ENCODE results near the gene BIRC7. TPM values are rescaled to one million over a fixed set of nuclear protein-coding genes. Genes with fewer than 3 reads are reported as not detected.

Gene BIRC7, protein sequence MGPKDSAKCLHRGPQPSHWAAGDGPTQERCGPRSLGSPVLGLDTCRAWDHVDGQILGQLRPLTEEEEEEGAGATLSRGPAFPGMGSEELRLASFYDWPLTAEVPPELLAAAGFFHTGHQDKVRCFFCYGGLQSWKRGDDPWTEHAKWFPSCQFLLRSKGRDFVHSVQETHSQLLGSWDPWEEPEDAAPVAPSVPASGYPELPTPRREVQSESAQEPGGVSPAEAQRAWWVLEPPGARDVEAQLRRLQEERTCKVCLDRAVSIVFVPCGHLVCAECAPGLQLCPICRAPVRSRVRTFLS
- total RNA-seq (4.0 TPM), polyA plus RNA-seq (ENCODE audit: insufficient read depth, low read depth, low replicate concordance) (0.30 TPM)
- long read RNA-seq, donor 1: 0 reads
- long read RNA-seq, donor 2: 0 reads
- long read RNA-seq, donor 3, partial matches to known transcripts: 0 of 2 reads
- long read RNA-seq, donor 3, other reads (novel, unspliced or antisense): 0 of 2 reads
- long read RNA-seq, donor 4, partial matches to known transcripts: 0 of 1 reads
- long read RNA-seq, donor 4, other reads (novel, unspliced or antisense): 0 of 1 reads
- long read RNA-seq, donor 5: 0 reads
- long read RNA-seq, donor 6: 0 reads
- long read RNA-seq, donor 7, partial matches to known transcripts: 0 of 5 reads
- long read RNA-seq, donor 7, other reads (novel, unspliced or antisense): 2 of 5 reads
- long read RNA-seq, donor 8: 0 reads
- long read RNA-seq, donor 9: 0 reads
- long read RNA-seq, donor 10, partial matches to known transcripts: 0 of 1 reads
- long read RNA-seq, donor 10, other reads (novel, unspliced or antisense): 0 of 1 reads

DNA sequence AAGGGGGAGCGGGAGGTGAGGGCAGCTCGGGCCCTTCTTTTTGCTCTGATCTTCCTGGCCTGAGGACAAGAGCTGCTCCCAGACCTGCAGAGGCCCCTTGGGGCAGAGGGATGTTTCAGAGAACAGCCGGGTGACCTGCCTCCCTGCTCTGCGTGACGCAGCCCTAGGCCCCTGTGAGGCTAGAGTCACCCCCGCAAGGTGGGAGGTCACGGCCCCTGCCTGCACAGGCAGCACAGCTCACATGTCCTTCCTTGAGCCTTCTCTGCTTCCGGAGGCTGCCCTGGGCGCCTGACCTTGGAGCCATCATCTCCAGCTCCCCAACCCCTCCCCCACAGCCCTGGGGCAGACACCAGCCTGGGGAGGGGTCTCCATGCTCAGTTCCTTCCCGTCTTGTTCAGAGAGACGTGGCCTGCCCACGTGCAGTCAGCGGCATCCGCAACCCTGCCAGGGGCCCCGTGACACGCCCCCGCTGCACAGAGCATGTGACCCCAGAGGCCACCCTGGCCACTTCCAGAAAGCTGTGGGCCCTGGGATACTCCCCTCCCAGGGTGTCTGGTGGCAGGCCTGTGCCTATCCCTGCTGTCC lies at the start of gene BIRC7:
BIRC7 (plus strand) TSS at position 507 of the 585 bp plus-strand sequence. CDS start 192 bp downstream, outside the sequence.
- no peak within 1 kb of the TSS for H3K9ac ChIP-seq (ENCODE audit: low read length in 3 of 3)
- no peaks in the 10 kb centered on the region for H3K27me3 ChIP-seq (ENCODE audit: control insufficient read depth, insufficient read depth, low read length)
- no peak within 1 kb of the TSS for H3K4me3 ChIP-seq (ENCODE audit: low read length in 3 of 3)
- H3K36me3 ChIP-seq (ENCODE audit: control insufficient read depth in 2 of 3, insufficient read depth in 3 of 3, low read length in 3 of 3): no peaks in the 10 kb centered on the region
- H3K27ac ChIP-seq (ENCODE audit: low read depth in 2 of 2, low read length in 2 of 2): no peak within 1 kb of the TSS
- no peaks in the 10 kb centered on the region for H3K9me3 ChIP-seq (ENCODE audit: control insufficient read depth in 2 of 3, insufficient read depth in 1 of 3, low read length in 3 of 3)
- DNase-seq: peak in 2 of 5 donors; percentile 69 to 79
- TF ChIP-seq, protein P1, sequence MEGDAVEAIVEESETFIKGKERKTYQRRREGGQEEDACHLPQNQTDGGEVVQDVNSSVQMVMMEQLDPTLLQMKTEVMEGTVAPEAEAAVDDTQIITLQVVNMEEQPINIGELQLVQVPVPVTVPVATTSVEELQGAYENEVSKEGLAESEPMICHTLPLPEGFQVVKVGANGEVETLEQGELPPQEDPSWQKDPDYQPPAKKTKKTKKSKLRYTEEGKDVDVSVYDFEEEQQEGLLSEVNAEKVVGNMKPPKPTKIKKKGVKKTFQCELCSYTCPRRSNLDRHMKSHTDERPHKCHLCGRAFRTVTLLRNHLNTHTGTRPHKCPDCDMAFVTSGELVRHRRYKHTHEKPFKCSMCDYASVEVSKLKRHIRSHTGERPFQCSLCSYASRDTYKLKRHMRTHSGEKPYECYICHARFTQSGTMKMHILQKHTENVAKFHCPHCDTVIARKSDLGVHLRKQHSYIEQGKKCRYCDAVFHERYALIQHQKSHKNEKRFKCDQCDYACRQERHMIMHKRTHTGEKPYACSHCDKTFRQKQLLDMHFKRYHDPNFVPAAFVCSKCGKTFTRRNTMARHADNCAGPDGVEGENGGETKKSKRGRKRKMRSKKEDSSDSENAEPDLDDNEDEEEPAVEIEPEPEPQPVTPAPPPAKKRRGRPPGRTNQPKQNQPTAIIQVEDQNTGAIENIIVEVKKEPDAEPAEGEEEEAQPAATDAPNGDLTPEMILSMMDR (IDR thresholded peaks at IDR 0.05; ENCODE audit: borderline replicate concordance, extremely low read depth, insufficient read depth): no peak
- FAIRE-seq: no peak
- H3K4me1 ChIP-seq (ENCODE audit: control insufficient read depth in 2 of 3, insufficient read depth in 2 of 3, low read depth in 1 of 3, low read length in 3 of 3): no peaks in the 10 kb centered on the region
- intact Hi-C loops (cut with DNase I): no loop called here

DNA sequence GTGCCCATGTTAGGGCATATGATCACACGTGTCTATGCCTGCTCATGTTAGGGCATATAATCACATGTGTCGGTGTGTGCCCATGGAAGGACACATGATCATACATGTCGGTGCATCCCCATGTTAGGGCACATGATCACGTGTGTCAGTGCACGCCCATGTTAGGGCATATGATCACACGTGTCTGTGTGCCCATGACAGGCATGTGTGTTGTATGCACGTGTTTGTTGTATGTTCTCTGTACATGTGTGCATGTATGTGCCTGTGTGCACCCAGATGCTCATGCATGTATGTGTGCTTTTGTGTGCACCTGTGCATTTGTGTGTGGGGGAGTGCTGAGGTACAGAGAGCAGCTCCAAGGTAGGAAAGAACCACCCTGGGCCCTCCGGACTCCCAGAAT lies 49.6 kb upstream of the BIRC7 start:
- FAIRE-seq: no peak
- intact Hi-C loops (cut with DNase I): no loop called here

DNA sequence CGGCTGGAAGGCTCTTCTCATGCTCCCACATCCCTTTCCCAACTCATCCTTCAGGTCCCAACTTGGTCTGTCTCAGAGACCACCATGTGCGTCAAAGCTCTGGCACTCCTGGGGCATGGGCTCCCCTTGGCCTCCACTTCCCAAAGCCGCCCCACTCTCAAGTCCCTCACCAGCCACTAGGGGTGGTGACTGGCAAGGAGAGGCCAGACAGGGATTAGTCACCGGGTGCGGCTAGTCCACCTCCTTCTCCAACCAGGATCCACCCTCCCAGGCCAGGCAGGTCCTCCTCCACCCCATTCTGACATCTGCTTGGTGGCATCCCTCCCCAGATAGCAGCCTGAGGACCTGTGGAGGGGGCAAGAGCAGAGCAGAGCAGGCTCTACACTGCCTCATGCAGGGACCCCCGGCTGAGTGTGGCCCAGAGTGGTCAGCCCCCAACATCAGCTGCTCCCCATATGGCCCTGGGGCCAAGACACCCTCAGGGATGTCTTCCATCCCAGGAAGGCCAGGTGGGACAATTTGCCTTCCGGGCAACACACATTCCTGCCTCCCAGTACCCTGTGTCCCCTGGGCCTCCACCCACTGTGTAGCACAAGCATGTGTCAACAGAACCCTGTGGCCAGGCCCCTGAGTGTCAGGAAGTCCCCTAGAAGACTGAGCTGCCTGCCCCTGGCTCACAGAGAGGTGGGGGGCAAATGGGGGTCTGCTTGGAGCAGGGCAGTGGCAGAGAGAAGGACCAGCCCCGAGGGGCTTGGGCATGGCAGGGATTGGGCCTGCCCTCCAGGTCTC lies 49.0 kb upstream of the BIRC7 start:
- no peaks in the 10 kb centered on the region for H3K36me3 ChIP-seq (ENCODE audit: control insufficient read depth in 2 of 3, insufficient read depth in 3 of 3, low read length in 3 of 3)
- H3K27me3 ChIP-seq (ENCODE audit: control insufficient read depth, insufficient read depth, low read length): no peaks in the 10 kb centered on the region
- H3K9ac ChIP-seq (ENCODE audit: low read length in 3 of 3): no peak overlapping the region
- no peaks in the 10 kb centered on the region for H3K9me3 ChIP-seq (ENCODE audit: control insufficient read depth in 2 of 3, insufficient read depth in 1 of 3, low read length in 3 of 3)
- H3K4me3 ChIP-seq (ENCODE audit: low read length in 3 of 3): no peak overlapping the region
- FAIRE-seq: no peak
- no peaks in the 10 kb centered on the region for H3K4me1 ChIP-seq (ENCODE audit: control insufficient read depth in 2 of 3, insufficient read depth in 2 of 3, low read depth in 1 of 3, low read length in 3 of 3)
- intact Hi-C loops (cut with DNase I): no loop called here
- TF ChIP-seq, protein P1 (IDR thresholded peaks at IDR 0.05; ENCODE audit: borderline replicate concordance, extremely low read depth, insufficient read depth): no peak
- peak in 1 of 5 donors; percentile 60 for DNase-seq
- no peak overlapping the region for H3K27ac ChIP-seq (ENCODE audit: low read depth in 2 of 2, low read length in 2 of 2)

More for the DNA sequence above, 49.6 kb upstream of the BIRC7 start:
- Histone ChIP-seq H3K27me3 (ENCODE audit: control insufficient read depth, insufficient read depth, low read length) (no peaks in the 10 kb centered on the region), H3K27ac (ENCODE audit: low read depth in 2 of 2, low read length in 2 of 2) (no peak overlapping the region), H3K9me3 (ENCODE audit: control insufficient read depth in 2 of 3, insufficient read depth in 1 of 3, low read length in 3 of 3) (no peaks in the 10 kb centered on the region), H3K36me3 (ENCODE audit: control insufficient read depth in 2 of 3, insufficient read depth in 3 of 3, low read length in 3 of 3) (no peaks in the 10 kb centered on the region), H3K4me3 (ENCODE audit: low read length in 3 of 3) (no peak overlapping the region), H3K4me1 (ENCODE audit: control insufficient read depth in 2 of 3, insufficient read depth in 2 of 3, low read depth in 1 of 3, low read length in 3 of 3) (no peaks in the 10 kb centered on the region), H3K9ac (ENCODE audit: low read length in 3 of 3) (no peak overlapping the region)
- TF ChIP-seq, protein P1 (IDR thresholded peaks at IDR 0.05; ENCODE audit: borderline replicate concordance, extremely low read depth, insufficient read depth): no peak
- no peak for DNase-seq
